Central memory CD4-positive, alpha-beta T cell (primary cell): ENCODE measurements around the gene FAM216B.
"Not testable (repeated sequence)": the region's sequence is repeated elsewhere in the genome, so short reads cannot be mapped to it uniquely, and the experiment has no call there.

ENCODE experiments used
- DNase-seq: peaks from one replicate; pipeline ENCODE4 v3.0.0; 2022
- total RNA-seq, 3 experiments: gene quantifications; one replicate each; lab custom pipeline; 2026; lab: John Stamatoyannopoulos, UW

Gene FAM216B
- 0 reads per million in 3 experiments for total RNA-seq

DNA sequence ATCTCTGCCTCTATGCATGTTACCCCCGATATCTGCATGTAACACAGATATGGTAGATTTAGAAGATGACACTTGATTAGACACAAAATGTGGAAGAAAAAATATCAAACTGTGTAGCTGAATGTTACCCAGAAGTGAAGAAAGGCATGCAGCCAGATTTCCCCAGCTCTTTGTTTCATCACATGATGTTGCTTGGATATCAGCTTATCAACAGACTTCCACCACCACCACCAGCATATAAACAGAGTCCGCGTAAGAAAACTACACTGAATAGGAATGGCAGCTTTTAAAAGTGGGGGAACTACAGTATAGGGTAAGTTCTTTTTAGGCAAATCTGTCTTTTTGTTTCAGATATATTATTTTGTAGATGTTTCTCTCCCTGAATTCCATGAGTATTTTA is at the start of gene FAM216B:
TSS of gene FAM216B (plus strand) at position 233 of the 400 bp plus-strand sequence. CDS start 2,484 bp downstream, outside the sequence.
- no peak for DNase-seq

DNA sequence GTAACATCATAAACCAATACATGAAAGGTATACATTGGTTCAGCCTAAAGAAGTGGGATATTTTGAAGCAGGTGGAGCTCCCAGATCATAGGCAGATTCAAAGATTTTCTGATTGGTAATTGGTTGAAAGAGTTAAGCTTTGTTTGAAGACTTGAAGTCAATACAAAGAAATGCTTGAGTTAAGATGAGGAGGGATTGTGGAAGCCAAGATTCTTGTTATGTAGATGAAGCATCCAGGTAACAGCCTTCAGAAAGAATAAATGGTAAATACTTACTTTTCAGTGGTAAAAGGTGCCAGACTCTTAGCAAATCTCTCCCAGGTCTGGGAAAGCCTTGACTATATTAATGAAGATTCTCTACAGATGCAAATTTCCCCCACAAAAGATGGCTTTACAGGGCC is 49.3 kb upstream of the FAM216B start:
- no peak for DNase-seq

DNA sequence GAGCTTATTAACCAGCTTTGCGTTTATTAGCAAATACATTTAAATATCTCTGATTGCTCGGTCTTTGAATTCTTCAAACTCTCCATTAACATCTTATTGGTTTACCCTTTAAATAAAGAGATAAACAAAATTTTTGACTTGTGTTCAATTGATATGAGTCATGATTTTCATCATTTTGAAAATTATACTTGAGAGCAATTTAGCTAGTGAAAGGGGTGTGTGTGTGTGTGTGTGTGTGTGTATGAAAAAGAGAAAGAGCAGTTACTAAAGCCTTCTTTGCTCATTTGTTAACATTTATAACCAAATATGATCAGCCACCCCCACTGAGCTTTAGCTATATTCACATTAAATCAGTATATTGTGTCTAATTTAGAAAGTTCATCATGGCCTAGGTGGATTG is 48.3 kb upstream of the FAM216B start:
- DNase-seq: no peak

DNA sequence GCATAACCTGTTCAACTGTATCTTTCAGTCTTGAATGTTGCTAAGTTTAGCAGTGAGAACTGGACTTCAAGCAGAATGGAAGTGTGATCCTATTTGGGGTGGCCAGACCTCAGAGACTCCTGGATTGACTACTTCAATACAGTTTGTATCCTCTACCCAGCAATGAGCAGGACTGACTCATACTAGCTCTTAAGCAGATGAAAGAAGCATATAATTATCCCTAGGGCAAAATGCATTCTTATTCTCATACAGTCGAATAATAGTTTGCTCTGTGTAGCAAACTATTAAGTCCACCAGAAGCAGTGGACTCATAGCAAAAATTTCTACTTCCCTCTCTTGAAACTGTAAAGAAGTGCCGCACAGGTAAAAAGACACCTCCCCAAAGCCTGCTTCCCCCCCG is 46.4 kb upstream of the FAM216B start:
- no peak for DNase-seq

DNA sequence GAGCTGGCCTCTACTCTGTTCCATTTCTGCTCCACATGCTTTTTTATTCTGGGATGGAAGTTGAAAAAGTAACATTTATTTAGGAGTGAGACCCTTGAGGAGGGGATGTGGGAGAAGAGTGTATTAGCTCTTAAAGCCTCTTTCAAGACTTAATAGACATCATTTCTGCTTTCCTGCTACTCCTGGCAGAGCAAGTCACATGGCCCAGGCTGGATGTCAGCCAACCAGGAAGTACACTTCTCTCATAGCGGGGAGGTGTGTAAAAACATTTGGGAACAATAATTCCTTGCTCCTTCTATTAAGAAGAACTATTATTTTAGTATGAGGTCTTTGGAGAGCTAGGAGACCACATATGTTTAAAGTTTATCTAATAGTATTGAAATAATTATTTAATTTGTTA is 40.6 kb upstream of the FAM216B start:
- no peak for DNase-seq

DNA sequence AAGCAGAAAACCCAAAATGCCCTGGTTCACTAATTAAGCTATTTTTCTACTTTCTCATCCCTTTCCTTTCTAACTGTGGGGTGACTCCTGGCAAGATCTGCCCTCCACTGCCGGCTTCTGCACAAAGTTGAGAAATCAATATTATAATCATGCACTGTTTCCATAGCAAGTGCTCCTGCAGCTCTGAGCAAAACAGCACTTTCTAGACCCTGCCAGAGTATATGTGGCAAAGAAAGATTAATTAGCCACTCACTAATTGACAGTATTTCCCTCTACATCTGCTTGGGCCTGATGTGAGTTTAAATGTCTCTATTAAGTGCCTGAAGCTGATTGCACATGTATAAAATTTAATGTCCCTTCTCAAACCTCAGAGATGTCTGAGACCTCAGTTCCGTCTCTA is 39.5 kb upstream of the FAM216B start:
- DNase-seq: no peak

DNA sequence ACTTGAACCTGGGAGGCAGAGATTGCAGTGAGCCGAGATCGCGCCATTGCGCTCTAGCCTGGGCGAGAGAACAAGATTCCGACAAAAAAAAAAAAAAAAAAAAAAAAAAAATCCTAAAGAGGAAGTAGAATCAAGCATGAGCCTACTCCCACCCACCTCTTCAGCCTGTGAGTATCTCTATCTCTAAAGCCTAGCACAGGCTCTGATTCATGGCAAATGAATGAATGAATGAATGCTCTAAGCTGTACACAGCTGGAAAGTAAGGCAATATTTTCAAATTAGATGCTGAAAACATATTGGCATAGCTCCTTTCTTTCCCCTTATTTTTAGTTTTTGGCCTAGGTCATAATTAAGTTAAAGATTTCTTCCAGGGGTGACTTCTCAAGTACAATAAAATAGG is 35.7 kb upstream of the FAM216B start:
- no peak for DNase-seq

DNA sequence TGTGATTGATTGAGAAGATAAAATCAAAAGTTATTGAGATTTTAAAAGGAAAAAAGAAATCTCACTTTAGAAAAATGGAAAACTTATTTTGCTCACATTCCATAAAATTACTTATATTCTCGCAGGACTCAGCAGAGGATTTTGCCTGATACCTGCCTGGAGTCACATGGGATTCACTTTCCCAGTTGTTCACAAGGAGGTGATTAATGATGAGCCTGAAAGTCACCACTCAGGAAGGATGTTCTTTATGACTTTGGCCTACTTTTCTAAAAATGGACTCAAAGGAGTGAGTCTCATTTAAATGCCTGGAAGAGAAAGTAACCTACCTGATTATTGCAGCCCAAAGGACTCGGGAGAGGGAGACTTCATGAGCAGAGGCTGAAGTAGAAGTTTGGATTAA is 34.5 kb upstream of the FAM216B start:
- DNase-seq: no peak

DNA sequence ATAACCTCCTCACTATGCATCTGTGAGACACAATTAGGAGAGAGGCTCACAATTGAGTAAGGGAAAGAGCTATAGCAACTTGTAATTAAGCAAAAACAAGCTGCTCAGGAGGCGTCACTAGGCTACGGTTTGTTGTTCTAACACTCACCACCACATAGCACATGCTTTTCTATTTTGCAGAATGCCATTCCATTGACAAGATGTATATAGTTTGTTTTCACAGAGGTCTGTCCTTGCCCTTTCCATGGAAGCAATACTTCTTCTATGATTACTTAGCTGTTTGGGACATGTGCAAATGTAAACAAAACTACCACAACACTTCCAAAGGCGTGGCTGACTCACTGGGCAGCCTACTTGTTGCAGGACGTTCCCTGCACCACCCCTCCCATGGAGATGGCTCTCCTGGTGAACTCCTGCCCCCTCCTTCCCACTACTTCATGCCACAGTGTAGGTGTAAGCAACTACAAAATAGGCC is 33.9 kb upstream of the FAM216B start:
- no peak for DNase-seq

DNA sequence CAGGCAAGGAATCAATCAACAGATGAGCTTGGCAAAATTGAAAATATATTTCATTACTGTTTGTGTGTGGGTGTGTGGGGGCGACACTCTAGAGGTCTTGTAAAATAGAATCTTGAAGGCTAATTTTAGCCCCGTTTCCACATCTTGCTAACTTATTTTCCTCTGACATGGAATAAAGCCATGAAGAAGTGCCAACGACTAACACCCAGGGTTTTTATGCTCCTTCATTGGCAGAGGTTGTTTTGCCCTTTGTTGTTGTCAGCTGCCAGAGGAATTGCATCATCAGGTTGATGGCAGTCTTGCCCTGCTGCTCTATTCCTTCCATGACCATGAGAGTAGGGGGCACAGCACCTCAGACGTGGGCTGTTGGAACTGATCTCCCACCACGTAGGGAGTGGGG is 30.6 kb upstream of the FAM216B start:
- DNase-seq: no peak

DNA sequence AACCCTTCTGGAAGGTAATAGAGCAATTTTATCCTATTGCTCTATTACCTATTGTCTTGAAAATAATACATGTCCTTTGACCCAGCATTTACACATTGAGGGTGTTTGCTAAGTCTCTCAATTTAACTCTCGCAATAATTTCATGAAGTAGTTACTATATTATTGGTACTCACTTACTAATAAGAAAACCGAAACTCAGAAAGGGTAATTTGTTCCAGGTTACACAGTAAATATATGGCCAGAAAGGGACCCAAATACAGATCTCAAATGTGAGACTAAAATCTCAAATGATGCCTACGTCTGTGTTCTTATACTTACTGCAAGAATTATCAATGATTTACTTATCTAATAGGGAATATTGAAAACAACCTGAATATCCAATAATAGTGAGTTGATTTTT is 29.7 kb upstream of the FAM216B start:
- no peak for DNase-seq

DNA sequence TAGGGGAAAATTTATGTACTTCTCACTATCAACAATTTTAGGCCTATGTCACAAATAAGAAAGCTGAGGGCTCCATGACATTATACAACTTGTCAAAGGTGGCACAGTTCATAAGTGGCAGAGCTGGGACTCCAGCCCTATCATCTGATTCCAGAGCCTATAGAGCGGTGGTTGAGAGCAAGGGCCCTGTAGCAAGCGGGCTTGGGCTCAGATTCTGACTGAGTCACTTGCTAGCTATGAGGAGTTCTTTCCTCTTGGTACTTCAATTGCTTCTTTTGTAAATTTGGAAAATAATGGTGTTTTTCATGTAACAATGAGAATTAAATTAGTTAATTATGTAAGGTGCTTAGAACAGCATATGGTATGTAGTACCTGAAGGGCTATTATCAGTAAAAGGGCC is 28.7 kb upstream of the FAM216B start:
- DNase-seq: no peak

DNA sequence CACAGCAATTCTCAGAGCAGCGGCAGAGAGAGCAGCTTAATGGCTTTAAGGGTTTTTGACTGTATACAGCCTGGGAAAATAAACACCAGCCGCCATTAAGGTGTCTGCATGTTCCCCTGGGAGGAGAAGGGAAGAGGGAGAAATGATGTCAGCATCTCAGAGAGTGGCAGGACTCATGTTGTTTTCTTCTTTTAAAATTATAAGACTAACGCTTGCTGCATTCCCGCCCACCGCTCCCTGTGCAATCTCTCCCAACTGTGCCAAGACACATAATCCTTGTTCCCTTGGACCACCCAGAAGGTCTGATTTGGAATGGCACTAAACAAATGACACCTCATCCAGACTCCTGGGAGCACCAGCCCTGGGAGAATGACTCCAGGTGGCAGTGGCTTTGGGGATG is 27.7 kb upstream of the FAM216B start:
- DNase-seq: no peak

DNA sequence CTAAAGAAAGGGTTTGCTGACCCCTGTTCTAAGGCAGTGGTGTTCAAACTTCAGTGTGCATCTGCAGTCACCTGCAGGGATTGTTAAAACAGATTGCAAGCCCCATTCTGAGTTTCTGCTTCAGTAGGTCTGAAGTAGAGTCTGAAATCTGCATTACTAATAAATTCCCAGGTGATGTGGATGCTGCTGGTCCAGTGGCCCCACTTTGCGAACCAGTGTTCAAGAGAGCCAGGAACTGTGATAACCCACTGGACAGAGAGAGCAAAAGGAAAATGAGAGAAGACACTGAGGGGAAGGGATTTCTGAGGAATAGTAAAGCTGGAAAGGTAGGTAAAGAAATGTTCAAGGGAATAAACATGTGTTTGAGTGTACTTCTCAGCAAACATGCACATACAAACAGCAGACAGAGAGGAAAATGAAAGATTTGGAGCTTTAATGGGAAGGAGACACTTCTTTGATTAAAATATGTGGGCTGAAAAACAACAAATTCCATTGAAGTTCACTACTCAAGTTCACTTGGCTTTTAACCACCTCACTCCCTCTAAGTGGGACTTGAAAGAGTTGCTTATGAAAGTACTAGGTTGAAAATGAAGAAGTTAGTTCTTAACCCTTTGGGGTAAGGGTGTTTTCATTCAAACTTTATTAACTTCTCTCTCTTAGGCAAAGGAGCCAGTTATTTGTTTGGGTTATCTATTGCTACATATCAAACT is 26.4 kb upstream of the FAM216B start:
- no peak for DNase-seq

DNA sequence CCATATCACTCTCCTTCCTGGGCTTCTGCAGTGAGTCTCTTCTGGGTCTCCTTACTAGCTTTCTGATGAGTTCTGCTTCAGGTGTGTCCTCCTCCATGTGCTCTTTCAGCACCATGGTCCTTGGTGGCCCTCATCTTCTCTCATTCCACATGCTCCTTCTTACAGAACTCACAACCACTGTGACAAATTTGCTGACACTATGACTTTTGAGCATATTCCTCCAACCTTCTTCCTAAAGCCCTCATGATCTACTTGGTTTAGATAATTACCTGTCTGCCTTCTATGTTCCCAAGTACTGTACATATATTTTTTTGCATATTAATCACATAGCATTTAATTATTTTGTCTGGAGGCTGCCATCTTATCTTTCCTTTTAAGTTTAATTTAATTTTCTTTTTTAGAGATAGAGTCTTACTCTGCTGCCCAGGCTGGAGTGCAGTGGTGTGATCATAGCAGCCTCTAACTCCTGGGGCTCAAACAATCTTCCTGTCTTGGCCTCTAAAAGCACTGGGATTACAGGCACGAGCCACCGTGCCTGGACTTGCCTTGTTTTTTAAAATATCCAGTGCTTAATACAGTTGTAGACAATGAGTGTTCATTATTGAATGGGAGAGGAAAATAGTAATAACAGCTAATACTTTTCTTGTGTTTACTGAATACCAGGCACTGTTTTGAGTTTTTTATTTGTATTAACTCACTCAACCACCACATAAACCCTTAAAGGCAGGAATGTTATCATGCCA is 23.5 kb upstream of the FAM216B start:
- DNase-seq: no peak

DNA sequence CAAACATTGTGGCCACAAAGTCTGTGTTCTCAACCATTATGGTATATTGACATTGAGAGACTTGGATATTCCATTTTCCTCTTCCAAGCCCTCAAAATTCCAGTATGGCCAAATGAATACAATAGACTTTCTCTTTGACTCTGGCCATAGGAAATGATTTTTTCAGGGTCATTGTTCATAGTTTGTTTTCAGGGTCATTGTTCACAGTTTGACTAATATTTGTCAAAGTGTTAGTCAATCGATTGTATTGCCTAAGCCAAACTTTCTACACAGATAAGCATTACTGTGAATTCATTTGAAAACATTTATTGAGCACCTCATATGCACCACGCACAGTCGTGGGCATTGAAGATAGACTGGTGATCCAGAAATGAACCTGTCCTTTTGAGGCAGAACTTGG is 22.9 kb upstream of the FAM216B start:
- DNase-seq: no peak

DNA sequence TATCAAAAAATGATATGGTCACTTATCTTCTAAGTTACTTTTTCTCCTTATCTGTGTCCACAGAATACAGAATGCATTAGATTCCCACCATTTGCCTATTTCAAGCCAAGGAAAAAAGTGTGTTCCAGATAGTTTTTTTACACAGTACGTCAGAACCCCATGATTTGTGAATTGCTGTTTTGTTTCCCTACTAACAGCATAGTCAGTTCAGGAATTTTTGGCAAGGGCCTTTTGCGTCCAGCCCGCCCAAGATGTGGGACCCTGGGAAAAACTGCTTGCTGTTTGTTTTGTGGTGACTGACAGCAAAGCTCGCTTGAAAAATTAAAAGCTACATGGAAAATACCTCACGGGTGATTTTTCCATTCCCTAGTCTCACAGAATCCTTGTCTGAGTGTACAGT is 20.4 kb upstream of the FAM216B start:
- no peak for DNase-seq

DNA sequence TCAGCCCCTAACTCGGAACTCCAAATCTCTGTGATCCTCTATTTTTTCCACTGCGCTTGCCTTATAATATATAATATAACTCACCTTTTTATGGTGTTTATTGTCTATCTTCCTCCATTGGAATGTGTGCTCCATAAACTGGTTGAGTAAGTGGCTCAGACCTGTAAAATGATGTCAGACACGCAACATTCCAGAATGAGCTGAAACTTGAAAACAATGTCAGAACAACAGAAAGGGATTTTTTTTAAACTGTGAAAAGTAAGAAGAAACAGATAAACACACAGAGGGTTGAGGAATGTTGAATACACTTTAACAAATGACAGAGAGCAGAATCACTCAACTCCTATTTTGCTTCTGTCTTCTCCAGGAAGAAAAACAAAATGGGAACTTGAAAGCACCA is 19.1 kb upstream of the FAM216B start:
- DNase-seq: no peak

DNA sequence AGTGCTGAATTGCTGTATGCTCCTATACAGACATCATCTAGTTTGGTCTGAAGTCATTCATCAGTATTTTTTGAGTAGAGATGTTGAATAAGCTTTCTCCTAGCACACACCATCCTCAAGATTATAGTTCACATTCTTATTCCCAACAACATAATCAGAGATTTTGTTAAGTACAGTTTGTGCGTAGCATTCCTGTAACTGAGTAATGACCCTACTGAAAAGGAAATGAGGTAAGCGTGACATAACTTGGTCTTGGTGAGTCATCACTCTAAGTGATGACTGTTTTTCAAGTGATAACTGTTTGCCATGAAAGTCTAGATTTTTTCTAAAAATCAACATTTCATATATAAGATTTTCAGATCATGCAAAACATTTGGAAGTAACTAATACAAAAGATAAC is 18.5 kb upstream of the FAM216B start:
- DNase-seq: no peak

DNA sequence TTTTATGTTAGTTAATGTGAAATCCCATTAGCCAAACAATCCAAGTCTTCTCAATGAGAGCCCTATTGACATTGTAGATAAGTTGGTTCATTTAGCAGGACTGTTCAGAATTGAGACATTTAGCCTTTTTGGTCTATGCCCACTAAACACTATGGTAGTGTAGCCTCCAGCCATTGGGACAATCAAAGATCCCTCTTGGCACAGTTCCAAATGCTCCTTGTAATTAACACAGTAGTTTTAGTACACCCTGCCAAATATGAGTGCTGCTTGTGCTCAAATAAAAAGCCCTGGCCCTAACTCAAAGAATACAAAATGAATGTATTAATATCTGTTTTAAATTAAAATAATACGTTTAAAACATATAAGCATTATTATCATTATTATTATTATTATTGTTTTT is 15.4 kb upstream of the FAM216B start:
- no peak for DNase-seq

DNA sequence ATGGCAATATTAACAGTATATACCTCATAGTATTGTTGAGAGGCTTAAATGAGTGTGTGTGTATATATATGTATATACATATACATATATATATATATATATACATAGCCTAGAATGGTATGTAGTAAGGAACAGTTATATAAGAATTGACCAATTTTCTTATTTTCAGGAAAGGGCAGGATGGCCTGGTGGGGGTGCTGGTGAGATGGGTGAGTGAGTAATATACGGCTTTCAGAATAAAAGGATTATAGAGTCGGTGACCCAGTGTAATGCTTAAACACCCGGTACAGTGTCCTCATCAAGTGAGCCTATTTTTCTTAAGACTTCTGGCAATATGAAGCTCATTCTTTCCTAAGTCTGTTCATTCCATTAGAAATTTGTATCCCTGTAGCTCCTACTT is 11.7 kb upstream of the FAM216B start:
- no peak for DNase-seq

DNA sequence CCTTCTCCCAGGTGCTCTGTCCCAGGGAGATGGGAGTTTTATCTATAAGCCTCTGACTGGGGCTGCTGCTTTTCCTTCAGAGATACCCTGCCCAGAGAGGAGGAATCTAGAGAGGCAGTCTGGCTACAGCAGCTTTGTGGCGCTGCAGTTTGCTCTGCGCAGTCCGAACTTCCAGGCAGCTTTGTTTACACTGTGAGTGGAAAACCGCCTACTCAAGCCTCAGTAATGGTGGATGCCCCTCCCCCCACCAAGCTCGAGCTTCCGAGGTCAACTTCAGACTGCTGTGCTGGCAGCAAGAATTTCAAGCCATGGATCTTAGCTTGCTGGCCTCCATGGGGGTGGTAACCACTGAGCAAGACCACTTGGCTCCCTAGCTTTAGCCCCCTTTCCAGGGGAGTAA is 4.8 kb upstream of the FAM216B start:
- DNase-seq: not testable (repeated sequence)

DNA sequence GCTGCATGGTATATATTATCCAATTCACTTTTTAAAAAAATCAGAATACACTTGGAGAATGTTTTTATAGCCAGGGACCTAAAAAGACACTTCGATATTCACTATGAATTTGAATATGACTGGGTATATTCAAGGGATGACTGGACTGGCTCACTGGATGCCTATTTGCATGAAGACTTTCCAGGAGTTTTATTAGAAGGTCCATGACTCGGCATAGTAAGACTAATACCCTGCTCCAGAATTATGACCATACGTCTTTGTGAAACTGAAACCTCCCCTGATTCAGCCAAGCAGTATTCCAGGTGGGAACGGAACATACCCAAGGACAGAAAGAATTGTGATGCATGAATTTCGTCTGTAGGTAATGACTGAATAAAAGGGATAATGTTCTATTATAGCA is 3.9 kb upstream of the FAM216B start:
- DNase-seq: no peak

DNA sequence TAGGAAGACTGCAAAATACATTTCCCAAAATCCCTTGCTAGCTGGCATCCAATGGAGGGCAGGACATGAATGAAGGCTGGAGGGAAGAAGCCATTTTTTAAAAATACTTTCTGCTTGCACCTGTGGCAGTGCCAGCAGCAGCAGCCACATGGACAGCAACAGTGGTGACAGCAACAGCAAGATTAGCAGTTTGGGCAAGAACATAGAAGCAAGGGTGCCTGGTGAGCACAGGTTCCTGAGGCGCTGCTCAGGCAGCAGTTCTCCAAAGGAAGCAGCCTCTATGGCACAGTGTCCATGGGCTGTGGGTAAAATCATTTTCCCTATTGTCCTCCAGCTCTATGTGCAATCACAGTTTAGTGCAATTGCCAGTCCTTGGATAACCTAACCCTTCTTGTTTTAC is 1.3 kb upstream of the FAM216B start:
- no peak for DNase-seq

DNA sequence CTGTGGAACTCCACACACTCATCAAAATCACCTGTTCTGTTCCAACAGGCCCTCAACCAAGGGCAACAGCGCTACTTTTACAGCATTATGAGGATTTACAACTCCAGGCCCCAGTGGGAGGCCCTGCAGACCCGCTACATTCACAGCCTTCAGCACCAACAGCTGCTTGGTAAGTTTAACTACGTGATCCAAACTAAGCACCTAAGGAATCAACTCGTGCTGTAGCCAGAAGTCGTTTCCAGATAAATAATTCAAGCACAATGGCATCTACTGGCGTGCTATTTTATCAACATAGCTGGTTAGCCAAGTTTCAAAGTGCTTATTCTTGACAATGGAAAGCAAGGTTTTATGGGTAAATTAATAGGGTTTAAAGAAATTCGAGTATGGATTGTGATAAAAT is 5.3 kb downstream of the FAM216B start:
- DNase-seq: no peak
